Activated effector memory CD4-positive, alpha-beta T cell treated with anti-CD3 and anti-CD28 coated beads, Interleukin-2, amount 50 U/mL, for 16 hours (primary cell): Measurements from ENCODE around the gene NAV2.
A peak's percentile ranks its signal among the peaks of the same experiment; 100 is the strongest.

Experiments
- DNase-seq: peaks from one replicate; pipeline ENCODE4 v3.0.0-alpha.2; 2020

Gene NAV2, protein sequence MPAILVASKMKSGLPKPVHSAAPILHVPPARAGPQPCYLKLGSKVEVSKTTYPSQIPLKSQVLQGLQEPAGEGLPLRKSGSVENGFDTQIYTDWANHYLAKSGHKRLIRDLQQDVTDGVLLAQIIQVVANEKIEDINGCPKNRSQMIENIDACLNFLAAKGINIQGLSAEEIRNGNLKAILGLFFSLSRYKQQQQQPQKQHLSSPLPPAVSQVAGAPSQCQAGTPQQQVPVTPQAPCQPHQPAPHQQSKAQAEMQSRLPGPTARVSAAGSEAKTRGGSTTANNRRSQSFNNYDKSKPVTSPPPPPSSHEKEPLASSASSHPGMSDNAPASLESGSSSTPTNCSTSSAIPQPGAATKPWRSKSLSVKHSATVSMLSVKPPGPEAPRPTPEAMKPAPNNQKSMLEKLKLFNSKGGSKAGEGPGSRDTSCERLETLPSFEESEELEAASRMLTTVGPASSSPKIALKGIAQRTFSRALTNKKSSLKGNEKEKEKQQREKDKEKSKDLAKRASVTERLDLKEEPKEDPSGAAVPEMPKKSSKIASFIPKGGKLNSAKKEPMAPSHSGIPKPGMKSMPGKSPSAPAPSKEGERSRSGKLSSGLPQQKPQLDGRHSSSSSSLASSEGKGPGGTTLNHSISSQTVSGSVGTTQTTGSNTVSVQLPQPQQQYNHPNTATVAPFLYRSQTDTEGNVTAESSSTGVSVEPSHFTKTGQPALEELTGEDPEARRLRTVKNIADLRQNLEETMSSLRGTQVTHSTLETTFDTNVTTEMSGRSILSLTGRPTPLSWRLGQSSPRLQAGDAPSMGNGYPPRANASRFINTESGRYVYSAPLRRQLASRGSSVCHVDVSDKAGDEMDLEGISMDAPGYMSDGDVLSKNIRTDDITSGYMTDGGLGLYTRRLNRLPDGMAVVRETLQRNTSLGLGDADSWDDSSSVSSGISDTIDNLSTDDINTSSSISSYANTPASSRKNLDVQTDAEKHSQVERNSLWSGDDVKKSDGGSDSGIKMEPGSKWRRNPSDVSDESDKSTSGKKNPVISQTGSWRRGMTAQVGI (N-terminal part only)

DNA sequence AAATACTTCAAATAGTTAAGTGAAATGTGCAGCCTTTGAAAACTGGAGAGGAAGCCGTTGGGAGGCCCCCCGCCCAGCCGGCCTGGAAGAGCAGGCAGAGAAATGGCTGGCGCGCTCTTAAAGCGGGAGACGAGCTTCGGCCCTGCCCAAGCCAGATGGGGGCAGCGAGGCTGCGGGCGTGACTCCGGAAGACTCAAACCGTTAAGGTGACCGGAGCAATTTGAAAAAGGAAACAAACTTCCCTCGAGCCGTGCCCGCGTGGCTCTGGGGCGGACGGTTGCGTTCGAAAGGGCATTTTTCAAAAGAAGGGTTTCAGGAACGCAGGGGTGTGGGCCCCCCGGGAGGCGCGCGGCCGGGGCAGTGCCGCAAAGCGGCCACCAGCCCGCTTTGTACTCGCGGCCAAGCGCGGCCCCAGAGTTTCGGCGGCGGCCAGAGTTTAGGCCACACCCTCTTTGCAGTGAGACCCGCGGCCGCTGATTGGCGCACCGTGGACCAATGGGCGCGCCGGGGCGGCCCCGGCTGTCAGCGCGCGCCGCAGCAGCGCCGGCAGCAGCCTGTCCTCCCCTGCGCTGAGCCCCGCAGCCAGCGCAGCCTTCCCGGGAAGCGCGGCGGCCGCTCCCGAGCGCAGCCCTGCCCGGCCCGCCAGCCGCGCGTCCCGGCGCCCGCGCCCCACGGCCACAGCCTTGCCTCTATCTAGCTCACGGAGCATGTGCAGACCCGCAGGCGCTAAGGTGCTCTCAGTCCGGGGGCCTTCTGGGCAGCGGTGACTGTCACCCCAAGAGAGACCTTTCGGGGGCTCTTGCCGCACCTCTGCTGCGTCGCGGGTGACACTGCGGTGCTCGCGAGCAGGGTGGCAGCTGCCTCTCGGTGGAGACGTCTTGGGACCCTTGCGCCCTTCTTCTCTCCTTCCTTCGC is at the start of gene NAV2:
TSS of gene NAV2 (plus strand) at position 557 of the 915 bp plus-strand sequence. CDS start 859 bp downstream, outside the sequence.
- DNase-seq = peak; percentile 92

DNA sequence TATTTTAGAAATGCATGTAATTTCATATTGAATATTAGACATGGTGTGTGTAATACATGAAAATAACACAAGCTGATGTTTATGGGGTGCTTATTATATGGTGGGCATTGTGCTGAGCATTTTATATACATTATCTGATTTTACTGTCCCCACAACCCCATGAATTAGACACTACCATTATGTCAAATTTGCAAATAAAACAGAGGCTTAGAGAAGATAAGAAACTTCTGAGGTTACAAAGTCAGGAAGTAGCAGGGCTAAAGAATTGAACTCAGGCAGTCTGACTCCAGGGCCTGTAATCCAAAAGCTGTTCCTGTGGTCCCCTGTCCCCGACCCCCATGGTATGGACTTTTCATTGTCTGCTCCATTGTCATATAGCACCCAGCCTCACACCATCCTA is 49.4 kb upstream of the NAV2 start:
- DNase-seq = no peak

GRCh38 chr11:19664886-19665548 is 47.6 kb upstream of the NAV2 start:
- no peak for DNase-seq

DNA sequence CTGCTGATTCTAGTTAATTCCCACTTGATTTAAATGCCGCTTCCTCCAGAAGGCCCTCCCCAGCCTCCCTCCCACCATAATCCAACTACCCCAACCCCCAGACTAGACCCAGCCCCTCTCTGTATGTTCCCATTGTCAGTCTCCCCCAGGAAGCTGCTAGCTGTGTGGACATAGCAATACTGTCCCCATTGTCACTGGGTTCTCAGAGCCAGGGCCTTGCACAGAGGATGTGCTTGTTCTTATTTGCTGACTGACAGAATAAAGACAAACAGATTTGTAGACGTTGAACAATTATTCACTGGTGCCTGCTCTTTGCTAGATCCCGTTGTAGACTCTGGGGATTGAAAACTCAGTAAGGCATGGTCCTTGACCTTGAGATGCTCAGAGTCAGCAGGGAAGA is 45.7 kb upstream of the NAV2 start:
- no peak for DNase-seq

GRCh38 chr11:19669511-19669910 is 43.1 kb upstream of the NAV2 start:
- no peak for DNase-seq

DNA sequence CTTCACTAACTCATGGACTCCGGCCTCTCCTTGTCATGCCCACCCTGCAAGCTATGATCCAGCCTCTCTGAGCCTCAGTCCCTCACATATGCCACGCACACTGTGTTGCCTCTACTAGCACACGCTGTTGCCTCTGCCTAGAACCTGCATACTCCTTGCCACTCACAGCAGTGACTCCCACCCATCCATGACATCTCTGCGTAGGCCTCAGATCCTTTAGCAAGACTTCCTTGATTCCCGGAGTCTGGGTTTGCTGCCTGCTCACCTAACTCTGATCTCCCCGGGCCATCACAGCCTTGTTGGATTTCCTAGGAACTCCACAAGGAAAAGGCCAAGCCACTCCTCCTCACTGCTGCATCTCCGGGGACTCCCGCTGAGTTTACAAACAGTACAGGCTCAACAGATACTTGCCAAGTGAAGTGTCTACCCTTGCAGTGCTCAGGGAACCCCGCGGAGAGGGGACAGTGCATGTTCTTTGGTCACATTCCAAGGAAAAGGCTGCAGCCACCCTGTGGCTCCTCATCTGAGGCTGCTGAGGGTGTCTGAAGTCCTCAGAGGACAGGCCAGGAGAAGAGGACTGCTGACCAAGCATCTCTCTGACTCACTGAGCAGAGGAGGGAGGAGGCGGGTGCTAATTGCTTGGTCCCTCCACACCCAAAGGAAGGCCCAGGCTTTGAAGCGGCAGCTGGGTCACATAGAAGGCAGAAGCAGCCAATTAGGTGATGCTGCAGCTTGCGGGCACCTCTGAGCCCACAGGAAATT is 42.4 kb upstream of the NAV2 start:
- DNase-seq = no peak

- no peak for DNase-seq
Observed at GRCh38 chr11:19672586-19673206, 39.9 kb upstream of the NAV2 start.

GRCh38 chr11:19673924-19674729 is 38.5 kb upstream of the NAV2 start:
- DNase-seq = no peak

DNA sequence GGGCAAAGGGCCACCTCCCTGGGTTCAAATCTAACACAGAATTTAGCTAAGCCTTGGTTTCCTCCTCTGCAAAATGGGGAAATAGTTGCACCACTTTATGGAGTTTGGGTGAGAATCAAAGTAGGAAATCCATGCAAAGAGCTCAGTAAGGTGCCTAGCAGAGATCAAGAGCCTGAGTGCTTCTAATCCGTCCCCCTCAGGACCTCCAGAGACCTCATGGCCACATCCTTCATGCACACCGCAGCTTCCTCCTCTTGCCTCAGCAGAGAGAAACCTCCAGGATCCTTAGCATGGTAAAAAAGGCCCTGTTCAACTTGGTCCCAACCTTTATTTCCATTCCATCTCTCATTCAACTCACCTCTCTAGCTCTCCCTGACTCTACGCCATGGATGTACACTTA is 37.8 kb upstream of the NAV2 start:
- no peak for DNase-seq

DNA sequence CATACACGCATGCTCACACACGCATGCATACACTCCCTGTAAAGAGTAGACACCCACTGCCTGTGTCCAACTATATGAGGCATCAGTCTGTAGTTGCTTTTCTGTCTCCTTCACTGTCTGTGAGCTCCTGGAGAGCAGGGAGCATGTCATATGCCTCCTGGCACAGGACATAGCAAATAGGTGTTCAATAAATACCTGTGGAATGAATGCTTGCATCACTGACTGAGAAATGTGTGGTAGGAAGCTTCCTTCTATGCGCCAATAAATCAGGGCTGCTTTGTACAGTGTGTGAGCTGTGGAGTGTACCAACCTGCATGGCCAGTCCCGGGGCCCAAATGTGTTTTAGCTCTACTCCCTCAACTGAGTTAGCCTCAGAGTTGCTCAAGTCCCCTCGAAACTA is 37.2 kb upstream of the NAV2 start:
- no peak for DNase-seq

GRCh38 chr11:19676475-19677380 is 35.9 kb upstream of the NAV2 start:
- DNase-seq = no peak

- DNase-seq = no peak
Observed at GRCh38 chr11:19677381-19678080, 35.1 kb upstream of the NAV2 start.

GRCh38 chr11:19679952-19680828 is 32.4 kb upstream of the NAV2 start:
- DNase-seq = no peak

DNA sequence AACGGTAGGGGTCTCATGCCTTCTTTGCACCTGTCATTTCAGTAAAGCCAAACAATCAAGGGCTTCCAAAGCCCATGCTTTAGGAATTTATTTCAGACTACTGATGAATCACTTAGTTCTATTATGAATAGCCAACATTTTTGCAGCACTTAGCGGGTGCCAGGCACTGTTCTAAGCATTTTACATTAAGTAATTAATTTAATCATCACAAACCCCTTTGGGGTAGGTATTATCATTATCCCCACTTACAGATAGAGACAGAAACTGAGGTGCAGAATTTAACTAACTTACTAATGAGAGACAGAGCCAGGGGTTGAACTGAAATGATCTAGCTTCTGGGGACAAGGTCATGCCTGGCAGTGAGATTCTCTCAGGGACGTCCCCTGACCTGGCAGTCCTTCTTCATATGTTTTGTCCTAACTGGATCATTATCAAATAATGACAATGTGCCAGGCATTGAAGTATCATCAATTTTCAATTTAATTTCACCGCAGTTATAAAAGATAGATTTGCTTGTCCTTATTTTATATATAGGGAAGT is 31.7 kb upstream of the NAV2 start:
- no peak for DNase-seq

- DNase-seq = no peak
Observed at GRCh38 chr11:19683141-19683805, 29.4 kb upstream of the NAV2 start.

GRCh38 chr11:19683862-19684491 is 28.7 kb upstream of the NAV2 start:
- no peak for DNase-seq
